NB4 (cell line): ENCODE measurements around the gene CPNE6.

ENCODE experiments used
- CTCF ChIP-seq: IDR thresholded peaks from one replicate; pipeline ENCODE4 v1.5.1; 2012; ENCODE audit warnings: low read depth, low read length
- MAX ChIP-seq: IDR thresholded peaks from 2 replicates; pipeline ENCODE4 v1.6.1; 2011; ENCODE audit warnings: low read depth, low read length
- MYC ChIP-seq: IDR thresholded peaks from 2 replicates; pipeline ENCODE4 v1.6.1; 2011; ENCODE audit warnings: low read depth, low read length
- POLR2A ChIP-seq: IDR thresholded peaks from 2 replicates; pipeline ENCODE4 v1.6.1; 2011; ENCODE audit warnings: mild to moderate bottlenecking; ENCODE audit not compliant: insufficient read length; ENCODE audit errors: extremely low read depth

GRCh38 chr14:24053548-24054323 is 17.6 kb upstream of the CPNE6 start:
- TF ChIP-seq CTCF (no peak), POLR2A (no peak), MYC (no peak), MAX (no peak)
